Right lobe of liver (tissue), 4 donors: ENCODE measurements around the gene SPAG16.

Experiments used
- CTCF ChIP-seq, 4 donors: fragments of 200-600 bp in 3 of 4; fragments of 450-650 bp in 1 of 4; IDR thresholded peaks; one replicate each; pipeline versions ENCODE4 v1.5.1 to v1.8.0; 2016 to 2022; ENCODE audit warnings: antibody characterized with exemption in 4 of 4, mild to moderate bottlenecking in 2 of 4
- POLR2A ChIP-seq: fragments of 450-650 bp; IDR thresholded peaks from one replicate; pipeline ENCODE4 v1.6.1; 2017; ENCODE audit warnings: antibody characterized with exemption, mild to moderate bottlenecking
- donor health status: DM: no; HTN: no; CAD: no.
- donor health status: DM: no; HTN: no; CAD: no.
- donor health status: DM: no; HTN: yes; CAD: no.

DNA sequence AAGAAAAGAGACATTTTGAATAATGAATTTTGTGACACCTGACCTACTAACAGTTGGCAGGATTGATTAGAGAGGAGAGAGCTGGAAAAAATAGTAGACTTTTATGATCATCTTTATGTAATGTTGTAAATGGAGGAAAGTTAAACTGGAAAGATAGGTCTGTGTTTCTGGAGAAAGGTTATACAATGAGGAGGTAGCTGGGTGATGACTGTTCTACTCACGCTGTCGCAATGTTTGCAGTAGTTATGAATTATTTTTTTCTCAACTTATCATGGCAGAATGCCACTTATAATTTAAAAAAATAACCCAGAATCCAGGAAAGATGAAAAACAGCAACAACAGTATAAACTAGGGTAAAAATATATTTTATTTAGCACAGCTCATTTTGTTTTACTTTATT is 364.9 kb downstream of the SPAG16 start:
- TF ChIP-seq CTCF (IDR thresholded peaks at IDR 0.05) (no peak), POLR2A (no peak)
